OCI-LY7 (cell line): ENCODE measurements around the gene PARD6G. TPM values are rescaled to one million over a fixed set of nuclear protein-coding genes. Genes with fewer than 3 reads are reported as not detected.
A peak's percentile ranks its signal among the peaks of the same experiment; 100 is the strongest.

Source experiments
- BruUV-seq: library from RNA; stranded (reverse); fragments of 400-500 nt; replicated peaks from 2 replicates; lab custom pipeline; 2021; lab: Mats Ljungman, UMichigan
- CTCF ChIA-PET: fragments of 300-600 bp; sonication (Branson Sonifier 250); formaldehyde crosslinking; loops from one replicate; lab custom pipeline; 2022; ENCODE audit warnings: antibody characterized with exemption; ENCODE audit not compliant: unreplicated experiment; lab: Charles Lee
- POLR2A ChIA-PET: fragments of 300-600 bp; sonication (Branson Sonifier 250); formaldehyde crosslinking; loops from one replicate; lab custom pipeline; 2022; ENCODE audit warnings: antibody characterized with exemption; lab: Charles Lee
- DNase-seq: peaks from one replicate; pipeline ENCODE4 v3.0.0-alpha.2; 2015; ENCODE audit warnings: low spot score
- H2AFZ ChIP-seq: fragments of 200-600 bp; sonication (generic), shearing (Covaris generic); 2 replicates; pipeline ENCODE4 v1.6.1; 2014; ENCODE audit warnings: mild to moderate bottlenecking, antibody characterized with exemption, low read length, moderate library complexity
- H3K27ac ChIP-seq: fragments of 200-600 bp; sonication (generic); 2 replicates; pipeline ENCODE4 v1.5.1; 2014; ENCODE audit warnings: mixed run types, low read depth, mild to moderate bottlenecking, moderate library complexity, low read length, inconsistent platforms; ENCODE audit not compliant: poor library complexity, severe bottlenecking
- H3K36me3 ChIP-seq: fragments of 200-600 bp; sonication (generic); 2 replicates; pipeline ENCODE4 v1.6.1; 2014; ENCODE audit warnings: mild to moderate bottlenecking, antibody characterized with exemption, low read length, moderate library complexity, mixed read lengths; ENCODE audit not compliant: insufficient read depth
- H3K4me1 ChIP-seq: fragments of 200-600 bp; sonication (generic); 2 replicates; pipeline ENCODE4 v1.5.1; 2014; ENCODE audit warnings: mild to moderate bottlenecking, low read length; ENCODE audit not compliant: insufficient read depth, poor library complexity, severe bottlenecking
- H3K4me2 ChIP-seq: fragments of 200-600 bp; sonication (generic); 2 replicates; pipeline ENCODE4 v1.6.1; 2014; ENCODE audit warnings: mild to moderate bottlenecking, low read length
- H3K4me3 ChIP-seq: fragments of 200-600 bp; sonication (generic); 2 replicates; pipeline ENCODE4 v1.5.1; 2014; ENCODE audit warnings: mild to moderate bottlenecking, low read depth, low read length; ENCODE audit not compliant: poor library complexity, severe bottlenecking
- H3K79me2 ChIP-seq: fragments of 200-600 bp; sonication (generic); 2 replicates; pipeline ENCODE4 v1.6.1; 2016; ENCODE audit warnings: low read depth, mild to moderate bottlenecking, low read length, moderate library complexity, mixed read lengths; ENCODE audit not compliant: insufficient read depth
- H3K9me2 ChIP-seq: fragments of 200-600 bp; sonication (generic); 2 replicates; pipeline ENCODE4 v1.6.1; 2016; ENCODE audit warnings: mild to moderate bottlenecking, low read length, mixed read lengths; ENCODE audit not compliant: insufficient read depth
- H3K9me3 ChIP-seq: fragments of 200-600 bp; sonication (generic); 2 replicates; pipeline ENCODE4 v1.6.1; 2014; ENCODE audit warnings: mild to moderate bottlenecking, mixed run types, low read length, mixed read lengths
- H4K20me1 ChIP-seq: fragments of 200-600 bp; sonication (generic); 2 replicates; pipeline ENCODE4 v1.6.1; 2014; ENCODE audit warnings: mild to moderate bottlenecking, antibody characterized with exemption, low read length, moderate library complexity, mixed read lengths; ENCODE audit not compliant: insufficient read depth
- EZH2phosphoT487 ChIP-seq: fragments of 200-600 bp; sonication (generic); IDR thresholded peaks from 2 replicates; pipeline ENCODE4 v1.6.1; 2018; ENCODE audit warnings: low read depth, borderline replicate concordance, mild to moderate bottlenecking, mixed run types, antibody characterized with exemption, low read length, moderate library complexity, mixed read lengths
- intact Hi-C: fragments of 100-400 bp; cut with micrococcal nuclease; formaldehyde crosslinking; loops from one replicate; pipeline ENCODE4 v1.10.0; 2022; ENCODE audit not compliant: unreplicated experiment
- total RNA-seq, 2 experiments: library from RNA; depleted of rRNA in 1 of 2; stranded (reverse); fragments of >200 nt in 1 of 2; shearing (Covaris generic) in 1 of 2; gene quantifications; 2 replicates each; pipeline ENCODE4 v1.2.3, GENCODE V29; 2014 to 2022
- TF ChIP-seq, protein P1 (sequence below): fragments of 200-600 bp; sonication (generic); conservative IDR thresholded peaks from 2 replicates; pipeline ENCODE4 v1.5.1; 2014; ENCODE audit warnings: mild to moderate bottlenecking, antibody characterized with exemption, low read length, moderate library complexity, mixed read lengths

The PARD6G gene
- total RNA-seq, 2 experiments from 2014 or later = 0.03 TPM; not detected in 1

DNA sequence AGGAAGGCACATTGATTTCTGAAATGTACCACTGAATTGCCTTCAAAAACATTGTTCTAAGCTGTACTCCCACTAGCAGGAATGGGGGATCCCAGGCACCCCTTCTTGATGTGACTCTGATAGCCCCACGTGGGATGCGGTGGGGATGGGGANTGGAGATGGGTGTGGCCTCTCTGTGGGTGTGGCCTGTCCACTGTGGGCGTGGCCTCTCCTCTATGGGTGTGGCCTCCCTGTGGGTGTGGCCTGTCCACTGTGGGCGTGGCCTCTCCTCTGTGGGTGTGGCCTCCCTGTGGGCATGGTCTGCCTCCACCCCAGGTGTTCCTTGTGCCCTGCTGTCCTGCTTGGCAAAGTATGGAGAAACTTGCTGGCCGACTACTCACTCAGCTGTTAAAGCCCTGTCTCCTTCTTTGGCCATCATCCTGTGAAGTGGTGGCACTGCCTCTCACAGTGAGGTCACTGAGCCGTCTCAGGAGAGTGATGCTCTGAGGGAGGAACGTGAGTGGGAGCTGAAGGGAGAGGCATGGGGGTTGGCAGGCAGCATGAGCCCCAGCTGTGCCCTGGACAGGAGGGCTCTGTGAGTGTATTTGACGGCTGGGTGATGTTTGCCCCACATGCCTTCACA, 6.7 kb upstream of the PARD6G start:
- POLR2A ChIA-PET = no interaction called here
- Histone ChIP-seq H2AFZ (no peak overlapping the region), H3K79me2 (no peaks in the 10 kb centered on the region), H3K36me3 (no peaks in the 10 kb centered on the region), H3K27ac (no peak overlapping the region), H4K20me1 (no peaks in the 10 kb centered on the region), H3K9me2 (no peaks in the 10 kb centered on the region), H3K9me3 (no peaks in the 10 kb centered on the region), H3K4me1 (no peaks in the 10 kb centered on the region), H3K4me3 (no peak overlapping the region), H3K4me2 (no peak overlapping the region)
- no TSS peak for BruUV-seq
- CTCF ChIA-PET = no interaction called here
- intact Hi-C loops = no loop called here
- peak; percentile 4 for DNase-seq
- TF ChIP-seq, protein P1, sequence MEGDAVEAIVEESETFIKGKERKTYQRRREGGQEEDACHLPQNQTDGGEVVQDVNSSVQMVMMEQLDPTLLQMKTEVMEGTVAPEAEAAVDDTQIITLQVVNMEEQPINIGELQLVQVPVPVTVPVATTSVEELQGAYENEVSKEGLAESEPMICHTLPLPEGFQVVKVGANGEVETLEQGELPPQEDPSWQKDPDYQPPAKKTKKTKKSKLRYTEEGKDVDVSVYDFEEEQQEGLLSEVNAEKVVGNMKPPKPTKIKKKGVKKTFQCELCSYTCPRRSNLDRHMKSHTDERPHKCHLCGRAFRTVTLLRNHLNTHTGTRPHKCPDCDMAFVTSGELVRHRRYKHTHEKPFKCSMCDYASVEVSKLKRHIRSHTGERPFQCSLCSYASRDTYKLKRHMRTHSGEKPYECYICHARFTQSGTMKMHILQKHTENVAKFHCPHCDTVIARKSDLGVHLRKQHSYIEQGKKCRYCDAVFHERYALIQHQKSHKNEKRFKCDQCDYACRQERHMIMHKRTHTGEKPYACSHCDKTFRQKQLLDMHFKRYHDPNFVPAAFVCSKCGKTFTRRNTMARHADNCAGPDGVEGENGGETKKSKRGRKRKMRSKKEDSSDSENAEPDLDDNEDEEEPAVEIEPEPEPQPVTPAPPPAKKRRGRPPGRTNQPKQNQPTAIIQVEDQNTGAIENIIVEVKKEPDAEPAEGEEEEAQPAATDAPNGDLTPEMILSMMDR = no peak
- TF ChIP-seq EZH2phosphoT487 = no peak

DNA sequence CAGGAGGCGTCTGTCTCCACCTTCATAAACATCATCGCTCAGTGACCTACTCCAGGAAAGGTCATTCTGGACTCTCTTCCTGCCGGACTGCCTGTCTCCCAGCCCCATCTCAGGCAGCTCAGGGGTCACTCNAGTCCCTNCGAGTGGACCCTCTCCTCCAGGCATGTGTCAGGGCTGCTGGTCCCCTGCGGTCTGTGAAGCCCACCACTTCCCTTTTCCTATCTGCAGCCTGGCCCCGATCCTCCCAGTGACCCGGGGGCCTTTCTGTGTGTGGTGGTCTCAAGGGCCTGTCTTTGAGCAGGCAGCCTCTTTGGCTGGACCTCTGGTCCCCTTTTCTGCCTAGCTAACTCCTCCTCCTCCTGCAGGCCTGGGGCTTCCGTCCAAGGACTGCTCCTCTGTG, 5.9 kb upstream of the PARD6G start:
- BruUV-seq = no TSS peak
- Histone ChIP-seq H3K27ac (no peak overlapping the region), H3K9me2 (no peaks in the 10 kb centered on the region), H3K79me2 (no peaks in the 10 kb centered on the region), H3K36me3 (no peaks in the 10 kb centered on the region), H4K20me1 (no peaks in the 10 kb centered on the region), H2AFZ (no peak overlapping the region), H3K4me1 (no peaks in the 10 kb centered on the region), H3K4me2 (no peak overlapping the region), H3K4me3 (no peak overlapping the region), H3K9me3 (no peaks in the 10 kb centered on the region)
- DNase-seq = no peak
- ChIA-PET POLR2A (no interaction called here), CTCF (no interaction called here)
- intact Hi-C loops = no loop called here
- TF ChIP-seq, protein P1 = no peak
- no peak for TF ChIP-seq EZH2phosphoT487

DNA sequence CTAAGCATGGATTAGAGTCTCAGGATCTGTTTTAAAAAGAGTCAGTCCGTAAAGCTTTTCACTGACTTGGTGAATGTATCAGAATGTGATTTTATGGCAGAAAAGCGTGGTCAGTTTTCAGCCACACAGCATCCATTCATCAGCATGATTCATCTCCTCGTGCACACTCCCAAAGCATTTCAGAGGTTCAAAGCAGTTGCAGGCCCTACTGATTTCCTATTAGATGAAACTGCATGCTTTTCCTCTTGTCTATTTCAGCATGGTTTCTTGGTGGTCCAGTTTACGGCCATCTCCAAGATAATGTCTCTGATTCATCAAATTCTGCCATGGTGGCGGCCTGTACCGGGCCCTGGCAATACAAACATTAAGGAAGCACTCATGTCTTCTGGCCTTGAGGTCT, 4.8 kb upstream of the PARD6G start:
- no peak for TF ChIP-seq EZH2phosphoT487
- TF ChIP-seq, protein P1 = no peak
- Histone ChIP-seq H3K9me2 (no peaks in the 10 kb centered on the region), H3K79me2 (no peaks in the 10 kb centered on the region), H3K4me1 (no peaks in the 10 kb centered on the region), H3K27ac (no peak overlapping the region), H3K36me3 (no peaks in the 10 kb centered on the region), H4K20me1 (no peaks in the 10 kb centered on the region), H3K4me2 (no peak overlapping the region), H3K4me3 (no peak overlapping the region), H2AFZ (no peak overlapping the region), H3K9me3 (no peaks in the 10 kb centered on the region)
- BruUV-seq = no TSS peak
- ChIA-PET CTCF (no interaction called here), POLR2A (no interaction called here)
- intact Hi-C loops = no loop called here
- no peak for DNase-seq
